Measurements from ENCODE around the gene MT1A.

MT1A gene

GRCh38 chr16:56637814-56638750 is at the start of gene MT1A:
Gene MT1A (plus strand): TSS chr16:56638666. CDS start chr16:56638739, 73 bp downstream.
- DNase-seq = no peak

GRCh38 chr16:56588781-56589140 is 49.7 kb upstream of the MT1A start:
- no peak for DNase-seq

GRCh38 chr16:56589141-56590039 is 49.1 kb upstream of the MT1A start, which contains the start of gene MT3:
Gene MT3 (plus strand): TSS chr16:56589528. CDS start chr16:56589591, 63 bp downstream.
- DNase-seq = peak; percentile 16

- DNase-seq = no peak
These were observed 46.9 kb upstream of the MT1A start for GRCh38 chr16:56591377-56592060.

GRCh38 chr16:56593573-56594291 is 44.7 kb upstream of the MT1A start:
- DNase-seq = no peak

GRCh38 chr16:56594292-56594619 is 44.2 kb upstream of the MT1A start:
- DNase-seq = no peak

GRCh38 chr16:56600398-56600999 is 38.0 kb upstream of the MT1A start:
- peak; percentile 25 for DNase-seq

GRCh38 chr16:56601325-56601724 is 37.1 kb upstream of the MT1A start:
- no peak for DNase-seq

GRCh38 chr16:56603589-56603988 is 34.9 kb upstream of the MT1A start:
- DNase-seq = peak; percentile 8

- DNase-seq = no peak
These were observed 33.5 kb upstream of the MT1A start for GRCh38 chr16:56604966-56605365.

- no peak for DNase-seq
These were observed 33.0 kb upstream of the MT1A start for GRCh38 chr16:56605475-56605874.

GRCh38 chr16:56606071-56606475 is 32.4 kb upstream of the MT1A start:
- DNase-seq = no peak

GRCh38 chr16:56606476-56607108 is 31.9 kb upstream of the MT1A start:
- no peak for DNase-seq

- DNase-seq = no peak
These were observed 31.3 kb upstream of the MT1A start for GRCh38 chr16:56607109-56607618.

GRCh38 chr16:56607675-56608042 is 30.8 kb upstream of the MT1A start:
- no peak for DNase-seq

- peak; percentile 81 for DNase-seq
These were observed 30.2 kb upstream of the MT1A start, which contains the start of gene MT2A for GRCh38 chr16:56608043-56608875. Gene MT2A (plus strand): TSS chr16:56608584. CDS start chr16:56608656, 72 bp downstream.

- no peak for DNase-seq
These were observed 29.5 kb upstream of the MT1A start for GRCh38 chr16:56608876-56609462.

- no peak for DNase-seq
These were observed 29.0 kb upstream of the MT1A start for GRCh38 chr16:56609463-56609921.

GRCh38 chr16:56610017-56610608 is 28.4 kb upstream of the MT1A start:
- DNase-seq = no peak
